NT2/D1 (cell line): ENCODE data around the gene USP15.
"Not testable (repeated sequence)": the region's sequence is repeated elsewhere in the genome, so short reads cannot be mapped to it uniquely, and the experiment has no call there.

ENCODE experiments used
- DNase-seq: peaks from one replicate; pipeline ENCODE4 v3.0.0-alpha.2; 2011; ENCODE audit warnings: low read depth, low spot score
- H3K27me3 ChIP-seq: 2 replicates; pipeline ENCODE4 v1.6.0; 2011; ENCODE audit warnings: mild to moderate bottlenecking; ENCODE audit not compliant: insufficient read length, insufficient read depth
- H3K36me3 ChIP-seq: 2 replicates; pipeline ENCODE4 v1.6.1; 2011; ENCODE audit warnings: mild to moderate bottlenecking, low read length, mixed read lengths; ENCODE audit not compliant: insufficient read depth, insufficient read length
- H3K4me1 ChIP-seq: 2 replicates; pipeline ENCODE4 v1.5.1; 2011; ENCODE audit not compliant: insufficient read depth, insufficient read length
- H3K4me3 ChIP-seq: 2 replicates; pipeline ENCODE4 v1.5.1; 2011; ENCODE audit warnings: low read depth; ENCODE audit not compliant: insufficient read length
- H3K9ac ChIP-seq: 2 replicates; pipeline ENCODE4 v1.6.0; 2011; ENCODE audit warnings: low read depth; ENCODE audit not compliant: insufficient read length
- H3K9me3 ChIP-seq: 2 replicates; pipeline ENCODE4 v1.5.1; 2011; ENCODE audit warnings: mild to moderate bottlenecking, low read length; ENCODE audit not compliant: insufficient read depth
- SUZ12 ChIP-seq: IDR thresholded peaks from 2 replicates; pipeline ENCODE4 v1.6.1; 2011; ENCODE audit not compliant: insufficient read length, insufficient read depth; ENCODE audit errors: extremely low read depth
- YY1 ChIP-seq: IDR thresholded peaks from 2 replicates; pipeline ENCODE4 v1.6.1; 2011; ENCODE audit not compliant: insufficient read length, insufficient read depth
- ZNF274 ChIP-seq: IDR thresholded peaks from 2 replicates; pipeline ENCODE4 v1.6.1; 2011; ENCODE audit warnings: mild to moderate bottlenecking, low read depth, low read length

The USP15 gene

GRCh38 chr12:62448436-62448835 lies 188.2 kb downstream of the USP15 start:
- H3K36me3 ChIP-seq = no peaks in the 10 kb centered on the region
- no peaks in the 10 kb centered on the region for H3K27me3 ChIP-seq
- H3K4me3 ChIP-seq = no peak overlapping the region
- no peaks in the 10 kb centered on the region for H3K9me3 ChIP-seq
- H3K9ac ChIP-seq = no peak overlapping the region
- TF ChIP-seq ZNF274 (no peak), SUZ12 (no peak), YY1 (no peak)
- no peak for DNase-seq
- H3K4me1 ChIP-seq = no peaks in the 10 kb centered on the region

DNA sequence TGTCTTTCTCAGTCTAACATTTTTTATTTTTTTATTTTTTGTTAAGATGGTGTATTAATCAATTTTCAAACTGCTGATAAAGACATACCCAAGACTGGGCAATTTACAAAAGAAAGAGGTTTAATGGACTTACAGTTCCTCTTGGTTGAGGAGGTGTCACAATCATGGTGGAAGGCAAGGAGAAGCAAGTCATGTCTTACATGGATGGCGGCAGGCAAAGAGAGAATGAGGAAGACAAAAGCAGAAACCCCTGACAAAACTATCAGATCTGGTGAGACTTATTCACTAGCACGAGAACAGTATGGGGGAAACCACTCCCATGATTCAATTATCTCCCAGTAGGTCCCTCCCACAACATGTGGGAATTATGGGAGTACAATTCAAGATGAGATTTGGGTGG lies 195.2 kb downstream of the USP15 start:
- H3K9ac ChIP-seq, H3K4me1 ChIP-seq, H3K9me3 ChIP-seq: not testable (repeated sequence)

DNA sequence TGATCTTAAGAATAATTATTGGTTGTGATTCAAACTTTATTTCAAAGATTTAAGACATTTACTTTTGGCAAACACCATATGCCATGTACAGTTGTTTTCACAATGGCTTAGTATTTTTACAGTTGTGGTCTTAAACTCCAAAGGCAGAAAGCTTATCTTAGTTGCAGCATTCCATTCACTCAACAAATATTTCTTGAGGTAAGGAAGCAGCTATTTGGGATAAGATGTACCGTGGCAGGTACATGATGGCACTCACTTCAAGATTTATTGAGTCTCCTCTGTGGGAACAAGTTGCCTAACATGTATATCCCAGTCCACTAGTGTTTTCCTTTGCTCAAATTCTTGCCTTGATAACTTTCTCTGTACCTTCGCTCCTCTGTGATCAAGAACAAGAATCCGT lies 198.4 kb downstream of the USP15 start:
- Histone ChIP-seq H3K36me3 (no peaks in the 10 kb centered on the region), H3K9me3 (peaks cover 27% of the 10 kb centered on the region), H3K9ac (no peak overlapping the region), H3K4me3 (no peak overlapping the region), H3K4me1 (no peaks in the 10 kb centered on the region), H3K27me3 (no peaks in the 10 kb centered on the region)
- DNase-seq = no peak
- TF ChIP-seq SUZ12 (no peak), ZNF274 (no peak), YY1 (no peak)

More for the DNA sequence above, 195.2 kb downstream of the USP15 start:
- DNase-seq, H3K27me3 ChIP-seq, H3K36me3 ChIP-seq, H3K4me3 ChIP-seq: not testable (repeated sequence)

DNA sequence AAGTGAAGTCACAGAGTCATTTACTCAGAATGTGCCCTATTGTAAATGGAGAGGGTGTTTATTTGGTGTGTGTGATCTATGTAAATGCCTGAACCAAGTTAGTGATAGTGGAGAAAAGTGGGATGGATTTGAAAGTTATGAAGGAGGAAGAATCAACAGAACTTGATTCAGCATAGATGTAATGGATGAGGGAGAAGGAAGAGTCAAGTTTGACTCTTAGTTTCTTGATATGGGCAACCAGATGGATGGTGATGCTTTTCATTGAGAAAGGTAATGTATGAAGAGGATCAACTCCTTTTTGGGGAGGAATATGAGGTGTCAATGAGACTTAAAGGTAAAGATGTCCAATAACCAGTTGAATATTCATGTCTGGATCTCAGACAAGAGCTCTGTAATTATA lies 199.8 kb downstream of the USP15 start:
- Histone ChIP-seq H3K36me3 (no peaks in the 10 kb centered on the region), H3K9ac (no peak overlapping the region), H3K27me3 (no peaks in the 10 kb centered on the region), H3K4me3 (no peak overlapping the region), H3K9me3 (peaks cover 33% of the 10 kb centered on the region), H3K4me1 (no peaks in the 10 kb centered on the region)
- DNase-seq = no peak
- no peak for TF ChIP-seq ZNF274
- TF ChIP-seq YY1 = no peak

DNA sequence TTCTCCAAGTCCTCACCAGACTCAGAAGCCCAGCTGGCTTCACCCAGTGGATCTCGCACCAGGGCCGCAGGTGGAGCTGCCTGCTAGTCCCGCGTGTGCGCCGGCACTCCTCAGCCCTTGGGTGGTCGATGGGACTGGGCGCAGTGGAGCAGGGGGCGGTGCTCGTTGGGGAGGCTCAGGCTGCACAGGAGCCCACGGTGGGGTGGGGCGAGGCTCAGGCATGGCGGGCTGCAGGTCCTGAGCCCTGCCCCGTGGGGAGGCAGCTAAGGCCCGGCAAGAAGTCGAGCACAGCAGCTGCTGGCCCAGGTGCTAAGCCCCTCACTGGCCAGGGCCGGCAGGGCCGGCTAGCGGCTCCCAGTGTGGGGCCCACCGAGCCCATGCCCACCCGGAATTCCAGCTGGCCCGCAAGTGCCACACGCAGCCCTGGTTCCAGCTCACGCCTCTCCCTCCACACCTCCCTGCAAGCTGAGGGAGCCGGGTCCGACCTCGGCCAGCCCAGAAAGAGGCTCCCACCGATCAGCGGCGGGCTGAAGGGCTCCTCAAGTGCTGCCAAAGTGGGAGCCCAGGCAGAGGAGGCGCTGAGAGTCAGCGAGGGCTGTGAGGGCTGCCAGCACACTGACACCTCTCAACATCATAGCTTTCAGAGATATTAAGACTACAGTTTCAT lies 201.1 kb downstream of the USP15 start:
- peaks cover 28% of the 10 kb centered on the region for H3K9me3 ChIP-seq
- not testable (repeated sequence) for DNase-seq, H3K36me3 ChIP-seq, H3K9ac ChIP-seq, H3K4me1 ChIP-seq, H3K27me3 ChIP-seq, H3K4me3 ChIP-seq

DNA sequence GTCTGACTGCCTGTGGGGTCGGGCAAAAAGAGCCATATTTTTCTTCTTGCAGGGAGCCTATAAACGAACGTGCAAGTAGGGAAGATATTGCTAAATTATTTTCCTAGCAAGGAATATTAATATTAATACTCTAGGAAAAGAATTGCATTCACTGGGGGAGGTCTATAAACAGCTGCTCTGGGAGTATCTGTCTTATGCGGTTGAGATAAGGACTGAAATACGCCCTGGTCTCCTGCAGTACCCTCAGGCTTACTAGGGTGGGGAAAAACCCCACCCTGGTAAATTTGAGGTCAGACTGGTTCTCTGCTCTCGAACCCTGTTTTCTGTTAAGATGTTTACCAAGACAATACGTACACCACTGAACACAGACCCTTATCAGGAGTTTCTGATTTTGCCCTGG lies 203.0 kb downstream of the USP15 start:
- not testable (repeated sequence) for H3K27me3 ChIP-seq, H3K4me1 ChIP-seq, H3K36me3 ChIP-seq, H3K4me3 ChIP-seq, DNase-seq, H3K9ac ChIP-seq
- peaks cover 28% of the 10 kb centered on the region for H3K9me3 ChIP-seq
